Lung (tissue), 12 donors: ENCODE measurements around the gene FAT2. TPM values are rescaled to one million over a fixed set of nuclear protein-coding genes. Genes with fewer than 3 reads are reported as not detected.

ENCODE experiments used
- ATAC-seq: fragments of 200-7000 bp; cut with Tn5 transposase; one replicate; pipeline ENCODE4 v1.9.1; 2020; ENCODE audit warnings: moderate number of reproducible peaks; ENCODE audit not compliant: insufficient read depth, low FRiP score
- DNase-seq, 3 donors: peaks; one replicate each; pipeline ENCODE4 v3.0.0-alpha.2; 2013 to 2017
- H3K27ac ChIP-seq, 2 donors: one replicate each; pipeline ENCODE4 v1.5.1; 2013; ENCODE audit warnings: mild to moderate bottlenecking in 2 of 2, moderate library complexity in 2 of 2, control low read depth in 1 of 2, inconsistent platforms in 1 of 2, low read depth in 1 of 2, low read length in 1 of 2
- H3K27me3 ChIP-seq, 3 donors: one replicate each; pipeline ENCODE4 v1.5.1; 2013; ENCODE audit warnings: low read length in 2 of 3; ENCODE audit not compliant: control insufficient read depth in 3 of 3, insufficient read depth in 3 of 3
- H3K36me3 ChIP-seq, 4 donors: one replicate each; pipeline ENCODE4 v1.5.1; 2013; ENCODE audit warnings: low read length in 4 of 4, mild to moderate bottlenecking in 1 of 4, moderate library complexity in 1 of 4; ENCODE audit not compliant: control insufficient read depth in 4 of 4, insufficient read depth in 4 of 4
- H3K4me1 ChIP-seq, 5 donors: one replicate each; pipeline ENCODE4 v1.5.1; 2013; ENCODE audit warnings: low read length in 5 of 5, mild to moderate bottlenecking in 2 of 5, moderate library complexity in 1 of 5; ENCODE audit not compliant: control insufficient read depth in 5 of 5, insufficient read depth in 5 of 5
- H3K4me3 ChIP-seq: one replicate; pipeline ENCODE4 v1.5.1; 2013; ENCODE audit warnings: mild to moderate bottlenecking, control low read depth, moderate library complexity
- H3K9ac ChIP-seq, 2 donors: one replicate each; pipeline ENCODE4 v1.5.1; 2013; ENCODE audit warnings: low read length in 2 of 2, control low read depth in 1 of 2; ENCODE audit not compliant: insufficient read depth in 1 of 2
- H3K9me3 ChIP-seq, 4 donors: one replicate each; pipeline ENCODE4 v1.5.1; 2013; ENCODE audit warnings: low read length in 3 of 4, mild to moderate bottlenecking in 1 of 4, moderate library complexity in 1 of 4; ENCODE audit not compliant: control insufficient read depth in 4 of 4, insufficient read depth in 3 of 4
- WGBS, 2 donors: extraction: QIAGEN DNeasy Blood & Tissue Kit; methylation state at CpG; one replicate each; pipeline ENCODE4 v1.1.7; 2013; 5-methylcytosine and 5-hydroxymethylcytosine counted together
- polyA plus RNA-seq, 2 donors: library from polyadenylated mRNA; stranded (reverse); fragments of 200-250 nt; gene quantifications; one replicate each; pipeline ENCODE4 v1.2.1, GENCODE V29; 2013
- total RNA-seq, 2 donors: library from RNA; depleted of rRNA in 1 of 2; stranded (reverse); fragments of >200 nt in 1 of 2; gene quantifications; one replicate each; pipeline ENCODE4 v1.2.1, GENCODE V29; 2014 to 2021
- TF ChIP-seq, protein P1 (sequence below): IDR thresholded peaks from 2 replicates; pipeline ENCODE4 v1.5.1; 2012; ENCODE audit warnings: mild to moderate bottlenecking; ENCODE audit errors: control extremely low read depth, extremely low read depth
- donor health status: control.
- donor health status: control.
- donor health status: Bipolar disorder and iron deficiency.
- donor health status: healthy.
- donor health status: DM: yes; HTN: yes; CAD: no.

Gene FAT2
- total and polyA plus RNA-seq, 4 donors = 0.24 to 3.1 (median 0.67) TPM

GRCh38 chr5:151633892-151634291 is 42.8 kb upstream of the FAT2 start:
- no peak for DNase-seq
- TF ChIP-seq, protein P1, sequence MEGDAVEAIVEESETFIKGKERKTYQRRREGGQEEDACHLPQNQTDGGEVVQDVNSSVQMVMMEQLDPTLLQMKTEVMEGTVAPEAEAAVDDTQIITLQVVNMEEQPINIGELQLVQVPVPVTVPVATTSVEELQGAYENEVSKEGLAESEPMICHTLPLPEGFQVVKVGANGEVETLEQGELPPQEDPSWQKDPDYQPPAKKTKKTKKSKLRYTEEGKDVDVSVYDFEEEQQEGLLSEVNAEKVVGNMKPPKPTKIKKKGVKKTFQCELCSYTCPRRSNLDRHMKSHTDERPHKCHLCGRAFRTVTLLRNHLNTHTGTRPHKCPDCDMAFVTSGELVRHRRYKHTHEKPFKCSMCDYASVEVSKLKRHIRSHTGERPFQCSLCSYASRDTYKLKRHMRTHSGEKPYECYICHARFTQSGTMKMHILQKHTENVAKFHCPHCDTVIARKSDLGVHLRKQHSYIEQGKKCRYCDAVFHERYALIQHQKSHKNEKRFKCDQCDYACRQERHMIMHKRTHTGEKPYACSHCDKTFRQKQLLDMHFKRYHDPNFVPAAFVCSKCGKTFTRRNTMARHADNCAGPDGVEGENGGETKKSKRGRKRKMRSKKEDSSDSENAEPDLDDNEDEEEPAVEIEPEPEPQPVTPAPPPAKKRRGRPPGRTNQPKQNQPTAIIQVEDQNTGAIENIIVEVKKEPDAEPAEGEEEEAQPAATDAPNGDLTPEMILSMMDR = no peak
- no peaks in the 10 kb centered on the region for H3K27me3 ChIP-seq
- 88 to 100% methylated on average over 1 of the region's 1 CpG for WGBS, 2 donors
- no peak for ATAC-seq
- no peak overlapping the region for H3K9ac ChIP-seq
- H3K27ac ChIP-seq = no peak overlapping the region
- H3K36me3 ChIP-seq = no peaks in the 10 kb centered on the region
- peaks cover 0 to 2% (median 0%) of the 10 kb centered on the region in 4 donors for H3K9me3 ChIP-seq
- H3K4me1 ChIP-seq = no peaks in the 10 kb centered on the region
- no peak overlapping the region for H3K4me3 ChIP-seq

DNA sequence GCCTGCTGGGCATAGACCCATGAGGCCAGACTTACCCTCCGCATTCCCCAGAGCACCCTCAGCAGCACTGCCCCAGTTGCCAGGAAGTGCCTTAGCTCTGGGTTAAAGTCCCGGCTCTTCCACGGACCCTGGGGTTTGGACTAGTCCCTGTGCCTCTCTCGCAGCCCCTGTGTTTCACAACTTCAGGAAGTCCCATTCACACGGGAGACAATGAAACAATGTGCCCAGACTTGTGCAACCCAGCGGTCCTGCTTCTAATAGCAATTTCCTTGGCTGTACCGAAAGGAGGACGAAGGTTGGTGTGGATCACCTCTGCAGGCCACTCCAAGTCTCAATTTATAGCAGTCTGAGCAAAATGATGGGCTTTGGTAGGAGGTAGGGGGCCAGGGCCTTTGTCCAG is 41.8 kb upstream of the FAT2 start:
- Histone ChIP-seq H3K27ac (no peak overlapping the region), H3K36me3 (no peaks in the 10 kb centered on the region), H3K27me3 (no peaks in the 10 kb centered on the region), H3K4me3 (no peak overlapping the region), H3K4me1 (no peaks in the 10 kb centered on the region), H3K9ac (no peak overlapping the region), H3K9me3 (peaks cover 0 to 2% (median 0%) of the 10 kb centered on the region in 4 donors)
- TF ChIP-seq, protein P1 = no peak
- WGBS, 2 donors = 59 to 71% methylated on average over 8 of the region's 8 CpGs
- ATAC-seq = no peak
- no peak for DNase-seq

DNA sequence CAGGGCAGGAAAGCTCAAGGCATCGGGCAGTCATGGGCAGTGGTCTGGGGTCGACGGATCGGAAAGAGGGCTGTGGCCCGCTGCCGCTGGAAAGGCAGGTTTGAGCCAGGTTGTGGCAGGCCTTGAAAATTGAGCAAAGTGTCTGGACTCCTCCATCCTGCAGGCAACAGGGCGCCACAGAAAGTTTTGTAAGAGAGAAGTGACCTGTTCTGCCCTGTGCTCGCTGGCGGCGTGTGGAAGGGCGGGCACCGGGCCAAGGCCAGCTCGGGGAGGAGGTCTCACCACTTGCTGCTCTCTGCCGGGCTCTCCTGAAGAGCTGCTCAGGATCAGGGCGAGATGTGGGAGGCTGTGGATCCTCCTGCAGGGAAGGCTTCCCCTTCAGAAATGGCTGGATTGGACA is 41.4 kb upstream of the FAT2 start:
- 69 to 76% methylated on average over 15 of the region's 15 CpGs for WGBS, 2 donors
- DNase-seq = peak; percentile 9 to 34 (median 20)
- Histone ChIP-seq H3K9me3 (peaks cover 0 to 2% (median 0%) of the 10 kb centered on the region in 4 donors), H3K4me1 (no peaks in the 10 kb centered on the region), H3K36me3 (no peaks in the 10 kb centered on the region), H3K4me3 (no peak overlapping the region), H3K27me3 (no peaks in the 10 kb centered on the region), H3K27ac (no peak overlapping the region), H3K9ac (no peak overlapping the region)
- TF ChIP-seq, protein P1 = no peak
- ATAC-seq = no peak

- no peaks in the 10 kb centered on the region for H3K27me3 ChIP-seq
- H3K4me1 ChIP-seq = no peaks in the 10 kb centered on the region
- peaks cover 0 to 2% (median 0%) of the 10 kb centered on the region in 4 donors for H3K9me3 ChIP-seq
- H3K9ac ChIP-seq = no peak overlapping the region
- H3K27ac ChIP-seq = no peak overlapping the region
- 94 to 97% methylated on average over 5 of the region's 5 CpGs for WGBS, 2 donors
- no peaks in the 10 kb centered on the region for H3K36me3 ChIP-seq
- no peak overlapping the region for H3K4me3 ChIP-seq
- TF ChIP-seq, protein P1 = no peak
- no peak for ATAC-seq
- no peak for DNase-seq
Observed at GRCh38 chr5:151631941-151632340, 40.8 kb upstream of the FAT2 start.
